HCT116 (cell line): ENCODE data around the gene C10orf62. TPM values are rescaled to one million over a fixed set of nuclear protein-coding genes. Genes with fewer than 3 reads are reported as not detected.

Source experiments
- ATAC-seq: fragments of 200-7000 bp; cut with Tn5 transposase; 2 replicates; pipeline ENCODE4 v1.9.1; 2020; ENCODE audit warnings: mild to moderate bottlenecking, moderate library complexity
- BruUV-seq: library from RNA; stranded (reverse); fragments of 400-500 nt; replicated peaks from 2 replicates; lab custom pipeline; 2021; lab: Mats Ljungman, UMichigan
- CTCF ChIA-PET: fragments of 300-600 bp; sonication (Branson Sonifier 250); formaldehyde crosslinking; loops from one replicate; lab custom pipeline; 2021; ENCODE audit warnings: antibody characterized with exemption; lab: Charles Lee
- POLR2A ChIA-PET: fragments of 300-600, 350-600 bp; sonication (Branson Sonifier 250); formaldehyde crosslinking; loops from one replicate; lab custom pipeline; 2021; ENCODE audit warnings: antibody characterized with exemption; lab: Charles Lee
- RAD21 ChIA-PET, 2 experiments: fragments of 300-600 bp; sonication (Branson Sonifier 250); formaldehyde crosslinking; loops; one replicate each; lab custom pipeline; 2023; ENCODE audit warnings: low total read pairs in 2 of 2; ENCODE audit not compliant: uncharacterized antibody in 2 of 2, unreplicated experiment in 2 of 2, low non-redundant PET in 1 of 2; lab: Charles Lee
- DNase-seq: peaks from one replicate; pipeline ENCODE4 v3.0.0-alpha.2; 2010; ENCODE audit warnings: low read depth, low spot score
- H2AFZ ChIP-seq: fragments of 200-600 bp; shearing (Covaris generic), sonication (generic); 2 replicates; pipeline ENCODE4 v1.6.1; 2017; ENCODE audit warnings: low read depth, mixed run types, mixed read lengths, antibody characterized with exemption, low read length; ENCODE audit not compliant: poor library complexity, severe bottlenecking
- H3K27ac ChIP-seq: 2 replicates; pipeline ENCODE4 v1.5.1; 2012; ENCODE audit warnings: low read depth, low read length
- H3K27me3 ChIP-seq: fragments of 200-600 bp; sonication (generic); 2 replicates; pipeline ENCODE4 v1.6.1; 2016; ENCODE audit warnings: mixed run types, low read length, mixed read lengths; ENCODE audit not compliant: insufficient read depth
- H3K36me3 ChIP-seq, 2 experiments: fragments of 200-500 bp in 1 of 2; fragments of 200-600 bp in 1 of 2; sonication (Bioruptor generic) in 1 of 2; sonication (generic) in 1 of 2; 2 replicates each; pipeline versions ENCODE4 v1.5.1 to v1.6.1; 2014 to 2016; ENCODE audit warnings: low read length in 2 of 2, inconsistent platforms in 1 of 2, mixed read lengths in 1 of 2, mixed run types in 1 of 2; ENCODE audit not compliant: insufficient read depth in 2 of 2, control insufficient read depth in 1 of 2
- H3K4me1 ChIP-seq, 2 experiments: fragments of 200-600 bp in 1 of 2; sonication (generic) in 1 of 2; 2 replicates each; pipeline versions ENCODE4 v1.5.1 to v1.6.1; 2012 to 2017; ENCODE audit warnings: low read length in 2 of 2, inconsistent platforms in 1 of 2, mild to moderate bottlenecking in 1 of 2, mixed read lengths in 1 of 2, mixed run types in 1 of 2, moderate library complexity in 1 of 2; ENCODE audit not compliant: insufficient read depth in 2 of 2, control insufficient read depth in 1 of 2
- H3K4me2 ChIP-seq: fragments of 200-600 bp; sonication (generic); 2 replicates; pipeline ENCODE4 v1.6.1; 2017; ENCODE audit warnings: mixed run types, low read length, mixed read lengths
- H3K4me3 ChIP-seq, 2 experiments: fragments of 200-600 bp in 1 of 2; sonication (generic) in 1 of 2; replicated peaks in 1 of 2; 2 replicates each; pipeline ENCODE4 v1.5.1; 2011 to 2016; ENCODE audit warnings: low read length in 2 of 2, control low read depth in 1 of 2, low read depth in 1 of 2, mild to moderate bottlenecking in 1 of 2, mixed read lengths in 1 of 2, mixed run types in 1 of 2
- H3K79me2 ChIP-seq: fragments of 200-600 bp; sonication (generic); 2 replicates; pipeline ENCODE4 v1.6.1; 2017; ENCODE audit warnings: mild to moderate bottlenecking, mixed run types, low read length, moderate library complexity, mixed read lengths; ENCODE audit not compliant: insufficient read depth
- H3K9ac ChIP-seq: fragments of 200-600 bp; sonication (generic); 2 replicates; pipeline ENCODE4 v1.6.1; 2016; ENCODE audit warnings: low read length, mixed read lengths
- H3K9me2 ChIP-seq: fragments of 200-600 bp; sonication (generic), shearing (Covaris generic); 2 replicates; pipeline ENCODE4 v1.6.1; 2017; ENCODE audit warnings: mixed run types, mild to moderate bottlenecking, moderate library complexity; ENCODE audit not compliant: insufficient read depth
- H3K9me3 ChIP-seq, 2 experiments: fragments of 200-500 bp in 1 of 2; fragments of 200-600 bp in 1 of 2; sonication (Bioruptor generic) in 1 of 2; sonication (generic) in 1 of 2; 2 replicates each; pipeline ENCODE4 v1.6.1; 2014 to 2017; ENCODE audit warnings: low read length in 2 of 2, mixed read lengths in 2 of 2, inconsistent platforms in 1 of 2, low read depth in 1 of 2, mild to moderate bottlenecking in 1 of 2, mixed run types in 1 of 2, moderate library complexity in 1 of 2; ENCODE audit not compliant: control insufficient read depth in 1 of 2, insufficient read depth in 1 of 2
- H4K20me1 ChIP-seq: fragments of 200-600 bp; sonication (generic), shearing (Covaris generic); 2 replicates; pipeline ENCODE4 v1.6.1; 2017; ENCODE audit warnings: mixed run types, mild to moderate bottlenecking, moderate library complexity; ENCODE audit not compliant: insufficient read depth
- EGR1 ChIP-seq: IDR thresholded peaks from 2 replicates; pipeline ENCODE4 v1.6.1; 2012; ENCODE audit warnings: low read depth
- POLR2A ChIP-seq: IDR thresholded peaks from 2 replicates; pipeline ENCODE4 v1.7.0; 2011; ENCODE audit warnings: borderline replicate concordance; ENCODE audit not compliant: insufficient read depth, insufficient read length; ENCODE audit errors: extremely low read depth
- RAD21 ChIP-seq: IDR thresholded peaks from 2 replicates; pipeline ENCODE4 v1.6.1; 2012; ENCODE audit warnings: low read depth, mild to moderate bottlenecking
- SRF ChIP-seq: IDR thresholded peaks from 2 replicates; pipeline ENCODE4 v1.6.1; 2012; ENCODE audit warnings: low read depth
- TCF7L2 ChIP-seq: IDR thresholded peaks from 2 replicates; pipeline ENCODE4 v1.7.0; 2011; ENCODE audit warnings: borderline replicate concordance, inconsistent platforms; ENCODE audit not compliant: insufficient read depth, insufficient read length; ENCODE audit errors: extremely low read depth
- intact Hi-C: fragments of 100-400 bp; cut with micrococcal nuclease; formaldehyde crosslinking; loops from 2 replicates; pipeline ENCODE4 v1.10.0; 2022
- total RNA-seq: library from RNA; stranded (reverse); gene quantifications from one replicate; pipeline ENCODE4 v1.2.1, GENCODE V29; 2021; ENCODE audit not compliant: unreplicated experiment
- TF ChIP-seq, protein P1 (sequence below): IDR thresholded peaks from 2 replicates; pipeline ENCODE4 v1.6.1; 2012; ENCODE audit warnings: low read depth

The C10orf62 gene
- total RNA-seq, 1 experiment from 2014 or later = 0.32 TPM

DNA sequence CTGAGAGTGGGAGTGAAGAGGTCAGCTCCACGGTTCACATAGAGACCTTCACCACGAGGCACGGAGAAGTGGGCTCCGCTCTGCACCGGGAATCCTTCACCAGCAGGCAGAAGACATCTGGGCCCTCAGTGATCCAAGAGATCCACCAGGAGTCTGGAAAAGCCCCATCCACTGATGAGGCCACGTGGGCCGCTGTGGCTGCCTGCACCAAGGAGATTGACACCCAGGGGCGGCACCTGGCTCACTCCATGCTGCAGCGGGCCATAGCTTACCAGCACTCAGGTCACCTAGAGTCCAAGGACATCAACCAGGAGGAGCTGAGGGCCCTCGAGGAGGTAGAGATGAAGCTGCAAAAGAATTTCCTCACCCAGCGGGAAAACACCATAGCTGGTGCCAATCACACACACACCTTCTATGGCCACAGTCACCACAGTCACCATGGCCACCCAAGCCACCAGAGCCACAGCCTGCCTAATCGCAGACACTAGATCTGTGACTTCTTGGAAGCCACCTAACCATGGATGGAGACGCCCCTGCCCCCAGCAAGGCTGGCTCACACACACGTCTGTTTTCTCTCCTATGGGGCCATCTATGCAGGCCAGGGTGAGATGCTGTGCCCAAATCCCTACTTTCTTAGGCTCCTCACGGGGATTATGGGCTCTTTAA is 694 bp downstream of the C10orf62 start:
- TF ChIP-seq SRF (no peak), TCF7L2 (no peak), RAD21 (no peak), EGR1 (no peak), POLR2A (no peak)
- TF ChIP-seq, protein P1, sequence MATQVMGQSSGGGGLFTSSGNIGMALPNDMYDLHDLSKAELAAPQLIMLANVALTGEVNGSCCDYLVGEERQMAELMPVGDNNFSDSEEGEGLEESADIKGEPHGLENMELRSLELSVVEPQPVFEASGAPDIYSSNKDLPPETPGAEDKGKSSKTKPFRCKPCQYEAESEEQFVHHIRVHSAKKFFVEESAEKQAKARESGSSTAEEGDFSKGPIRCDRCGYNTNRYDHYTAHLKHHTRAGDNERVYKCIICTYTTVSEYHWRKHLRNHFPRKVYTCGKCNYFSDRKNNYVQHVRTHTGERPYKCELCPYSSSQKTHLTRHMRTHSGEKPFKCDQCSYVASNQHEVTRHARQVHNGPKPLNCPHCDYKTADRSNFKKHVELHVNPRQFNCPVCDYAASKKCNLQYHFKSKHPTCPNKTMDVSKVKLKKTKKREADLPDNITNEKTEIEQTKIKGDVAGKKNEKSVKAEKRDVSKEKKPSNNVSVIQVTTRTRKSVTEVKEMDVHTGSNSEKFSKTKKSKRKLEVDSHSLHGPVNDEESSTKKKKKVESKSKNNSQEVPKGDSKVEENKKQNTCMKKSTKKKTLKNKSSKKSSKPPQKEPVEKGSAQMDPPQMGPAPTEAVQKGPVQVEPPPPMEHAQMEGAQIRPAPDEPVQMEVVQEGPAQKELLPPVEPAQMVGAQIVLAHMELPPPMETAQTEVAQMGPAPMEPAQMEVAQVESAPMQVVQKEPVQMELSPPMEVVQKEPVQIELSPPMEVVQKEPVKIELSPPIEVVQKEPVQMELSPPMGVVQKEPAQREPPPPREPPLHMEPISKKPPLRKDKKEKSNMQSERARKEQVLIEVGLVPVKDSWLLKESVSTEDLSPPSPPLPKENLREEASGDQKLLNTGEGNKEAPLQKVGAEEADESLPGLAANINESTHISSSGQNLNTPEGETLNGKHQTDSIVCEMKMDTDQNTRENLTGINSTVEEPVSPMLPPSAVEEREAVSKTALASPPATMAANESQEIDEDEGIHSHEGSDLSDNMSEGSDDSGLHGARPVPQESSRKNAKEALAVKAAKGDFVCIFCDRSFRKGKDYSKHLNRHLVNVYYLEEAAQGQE = no peak
- TF ChIP-seq, all 23 proteins: peak for 0
- peaks cover 0 to 7% of the 10 kb centered on the region in 2 experiments; a peak in 1 of 4 replicates for H3K4me1 ChIP-seq
- no peaks in the 10 kb centered on the region for H3K9me2 ChIP-seq
- no peaks in the 10 kb centered on the region for H3K79me2 ChIP-seq
- no peak overlapping the region for H3K9ac ChIP-seq
- H3K27ac ChIP-seq = no peak overlapping the region
- ChIA-PET CTCF (no interaction called here), POLR2A (no interaction called here), RAD21 (interaction anchor here in 1 of 2 experiments (0.7 kb wide), 1 partner anchor 22 kb away, joined by 3 read pairs; no protein-coding TSS in a partner anchor)
- H3K4me3 ChIP-seq = no peak overlapping the region
- no peaks in the 10 kb centered on the region for H4K20me1 ChIP-seq
- no peak overlapping the region for H2AFZ ChIP-seq
- no TSS peak for BruUV-seq
- H3K4me2 ChIP-seq = no peak overlapping the region
- no peaks in the 10 kb centered on the region for H3K9me3 ChIP-seq
- DNase-seq (no peak), ATAC-seq (no peak)
- H3K27me3 ChIP-seq = no peaks in the 10 kb centered on the region
- H3K36me3 ChIP-seq = no peaks in the 10 kb centered on the region
- intact Hi-C loops = no loop called here
